WI38 (cell line): ENCODE measurements around the gene SLC2A13.
"Not testable (repeated sequence)": the region's sequence is repeated elsewhere in the genome, so short reads cannot be mapped to it uniquely, and the experiment has no call there.

Source experiments
- H3K4me3 ChIP-seq: 2 replicates; pipeline ENCODE4 v1.5.1; 2011; ENCODE audit warnings: low read depth, mild to moderate bottlenecking, control low read depth, low read length
- TF ChIP-seq, protein P1 (sequence below): IDR thresholded peaks from 2 replicates; pipeline ENCODE4 v1.5.1; 2012; ENCODE audit warnings: low read depth, mild to moderate bottlenecking, control low read depth, low read length

SLC2A13 gene

DNA sequence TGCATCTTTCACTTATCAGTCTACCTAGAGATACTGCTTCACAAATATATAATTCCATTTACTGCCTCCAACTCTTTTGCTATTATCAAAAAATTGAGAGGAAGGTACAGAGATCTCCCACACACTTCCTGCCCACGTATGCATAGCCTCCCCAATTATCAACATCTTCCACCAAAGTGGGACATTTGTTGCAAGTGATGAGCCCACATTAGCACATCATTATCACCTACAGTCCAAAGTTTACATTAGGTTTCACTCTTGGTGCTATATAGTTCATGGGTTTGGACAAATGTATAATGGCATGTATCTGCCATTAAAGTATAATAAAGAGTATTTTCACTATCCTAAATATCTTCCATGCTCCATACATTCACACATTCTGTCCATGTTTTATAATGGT is 66.3 kb downstream of the SLC2A13 start:
- TF ChIP-seq, protein P1, sequence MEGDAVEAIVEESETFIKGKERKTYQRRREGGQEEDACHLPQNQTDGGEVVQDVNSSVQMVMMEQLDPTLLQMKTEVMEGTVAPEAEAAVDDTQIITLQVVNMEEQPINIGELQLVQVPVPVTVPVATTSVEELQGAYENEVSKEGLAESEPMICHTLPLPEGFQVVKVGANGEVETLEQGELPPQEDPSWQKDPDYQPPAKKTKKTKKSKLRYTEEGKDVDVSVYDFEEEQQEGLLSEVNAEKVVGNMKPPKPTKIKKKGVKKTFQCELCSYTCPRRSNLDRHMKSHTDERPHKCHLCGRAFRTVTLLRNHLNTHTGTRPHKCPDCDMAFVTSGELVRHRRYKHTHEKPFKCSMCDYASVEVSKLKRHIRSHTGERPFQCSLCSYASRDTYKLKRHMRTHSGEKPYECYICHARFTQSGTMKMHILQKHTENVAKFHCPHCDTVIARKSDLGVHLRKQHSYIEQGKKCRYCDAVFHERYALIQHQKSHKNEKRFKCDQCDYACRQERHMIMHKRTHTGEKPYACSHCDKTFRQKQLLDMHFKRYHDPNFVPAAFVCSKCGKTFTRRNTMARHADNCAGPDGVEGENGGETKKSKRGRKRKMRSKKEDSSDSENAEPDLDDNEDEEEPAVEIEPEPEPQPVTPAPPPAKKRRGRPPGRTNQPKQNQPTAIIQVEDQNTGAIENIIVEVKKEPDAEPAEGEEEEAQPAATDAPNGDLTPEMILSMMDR, result no peak
- no peak overlapping the region for H3K4me3 ChIP-seq

DNA sequence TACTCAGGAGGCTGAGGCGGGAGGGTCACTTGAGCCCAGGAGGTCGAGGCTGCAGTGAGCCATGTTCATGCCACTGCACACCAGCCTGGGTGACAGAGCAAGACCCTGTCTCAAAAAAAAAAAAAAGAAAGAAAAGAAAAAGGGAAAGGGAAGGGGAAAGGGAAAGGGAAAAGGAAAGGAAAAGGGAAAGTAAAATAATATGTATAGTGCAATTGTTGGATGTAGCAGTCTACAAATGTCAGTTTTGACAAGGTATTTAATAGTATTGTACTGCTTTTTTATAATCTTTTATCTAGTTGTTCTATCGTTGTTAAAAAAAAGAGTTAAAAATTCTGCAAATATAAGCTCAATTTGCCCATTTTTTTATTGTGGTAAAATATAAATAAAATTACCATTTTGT is 67.3 kb downstream of the SLC2A13 start:
- TF ChIP-seq, protein P1, result no peak
- no peak overlapping the region for H3K4me3 ChIP-seq

DNA sequence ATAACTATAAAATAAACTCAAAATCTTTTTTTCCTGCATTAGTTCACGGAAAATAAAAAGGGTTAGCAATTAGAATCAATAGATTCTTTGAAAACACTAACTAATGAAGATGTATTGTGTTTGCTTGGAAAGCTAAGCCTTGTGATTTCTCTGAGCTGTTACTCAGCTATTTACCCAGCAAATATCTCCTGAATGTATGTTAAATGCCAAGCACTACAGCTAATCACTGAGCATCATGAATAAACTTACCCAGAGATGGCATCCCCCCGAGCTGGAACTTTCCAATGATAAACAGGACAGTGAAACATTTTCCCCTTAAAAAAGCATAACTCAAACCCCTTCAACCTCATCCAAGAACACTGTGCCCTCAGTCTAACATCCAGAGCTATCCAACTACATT is 71.2 kb downstream of the SLC2A13 start:
- no peak overlapping the region for H3K4me3 ChIP-seq
- TF ChIP-seq, protein P1, result no peak

DNA sequence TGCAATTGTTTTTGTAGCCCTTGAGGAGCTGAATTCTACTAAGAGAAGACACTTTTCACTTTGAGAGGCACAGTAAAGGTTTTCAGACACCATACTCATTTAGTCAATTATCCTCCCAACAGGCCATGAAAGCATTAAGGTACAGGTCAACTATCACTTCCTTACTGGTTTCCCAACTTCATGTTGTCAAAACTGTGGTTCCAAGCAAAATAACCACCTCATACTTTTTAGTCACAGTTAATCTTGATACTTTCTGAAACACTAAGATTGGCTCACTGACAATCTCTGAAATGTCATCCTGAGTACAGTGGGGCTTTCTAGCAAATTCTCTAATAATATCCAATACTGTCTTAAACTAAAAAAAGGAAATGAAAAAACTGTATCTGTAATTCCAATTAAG is 71.7 kb downstream of the SLC2A13 start:
- TF ChIP-seq, protein P1, result no peak

DNA sequence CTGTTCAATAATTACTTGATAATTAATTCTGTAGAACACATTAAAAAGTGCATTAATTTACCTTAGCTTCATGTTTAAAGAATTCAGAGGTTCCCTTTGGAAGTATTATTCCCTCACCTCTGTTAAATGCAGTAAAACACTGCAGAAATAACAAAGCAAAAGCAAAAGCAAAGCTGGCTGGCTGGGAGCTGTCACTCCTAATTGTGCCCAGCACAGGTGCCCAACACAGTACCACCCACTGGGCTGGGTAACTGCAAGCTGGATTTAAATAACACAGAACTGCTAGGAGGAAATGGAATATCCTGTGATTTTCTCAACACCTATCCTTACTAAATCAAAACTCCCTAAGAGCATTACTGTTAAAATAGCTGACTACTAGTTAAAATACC is 72.6 kb downstream of the SLC2A13 start:
- H3K4me3 ChIP-seq, result no peak overlapping the region
- TF ChIP-seq, protein P1, result no peak

More for the DNA sequence above, 71.7 kb downstream of the SLC2A13 start:
- H3K4me3 ChIP-seq, result no peak overlapping the region

DNA sequence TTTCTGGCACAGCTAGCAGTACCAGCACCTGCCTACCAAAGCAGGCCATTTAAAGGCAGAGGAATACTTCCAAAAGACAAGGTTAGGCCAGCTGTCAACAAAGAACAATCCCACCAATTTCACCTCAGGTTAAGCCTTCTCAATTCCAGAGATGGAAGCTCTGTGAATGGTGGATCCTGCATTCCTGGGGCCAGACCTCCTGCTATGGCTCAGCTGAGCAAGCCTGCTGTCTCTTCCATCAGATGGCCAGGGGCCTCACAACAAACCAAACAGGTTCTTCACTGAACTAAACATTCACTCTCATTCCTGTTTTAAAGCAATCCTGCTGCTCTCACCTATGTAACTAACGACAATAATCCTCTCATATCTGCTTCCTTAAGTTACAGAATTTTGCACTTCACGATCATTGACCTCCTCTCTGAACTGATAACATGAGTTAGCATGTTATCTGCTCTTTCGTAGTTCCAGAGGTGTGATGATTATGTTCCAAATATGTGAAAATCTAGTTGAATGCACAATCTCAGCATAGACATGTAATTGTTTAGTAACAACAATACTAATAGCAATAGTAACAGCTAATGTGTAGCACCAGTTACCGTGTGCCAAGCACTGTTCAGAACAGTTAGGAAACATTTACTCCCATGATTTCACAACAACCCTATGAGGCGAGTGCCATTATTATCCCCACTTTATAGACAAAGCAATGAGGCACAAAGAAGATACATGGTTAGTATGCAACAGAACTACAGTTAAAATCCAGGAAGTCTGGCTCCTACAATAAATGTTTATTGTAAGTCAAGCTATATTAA is 73.2 kb downstream of the SLC2A13 start:
- no peak overlapping the region for H3K4me3 ChIP-seq
- TF ChIP-seq, protein P1, result no peak

DNA sequence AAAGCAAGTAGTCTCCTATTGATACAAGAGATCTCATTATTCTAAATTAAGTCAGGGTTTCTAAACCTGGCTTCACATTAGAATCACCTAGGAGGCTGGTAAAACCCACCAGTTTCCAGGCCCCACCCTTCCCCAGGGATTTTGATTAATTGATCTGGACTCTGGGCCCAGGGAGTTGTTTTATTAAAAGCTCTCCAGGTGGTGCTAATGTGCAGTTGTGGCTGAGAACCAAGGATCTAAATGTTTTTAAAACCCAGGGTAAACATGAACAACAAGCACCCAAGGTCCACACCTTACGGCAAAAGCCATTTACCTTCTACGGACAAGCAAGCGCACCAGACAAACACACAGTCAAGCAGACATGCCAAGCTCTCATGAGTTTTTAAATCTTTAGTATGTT is 73.9 kb downstream of the SLC2A13 start:
- TF ChIP-seq, protein P1, result no peak
- no peak overlapping the region for H3K4me3 ChIP-seq

DNA sequence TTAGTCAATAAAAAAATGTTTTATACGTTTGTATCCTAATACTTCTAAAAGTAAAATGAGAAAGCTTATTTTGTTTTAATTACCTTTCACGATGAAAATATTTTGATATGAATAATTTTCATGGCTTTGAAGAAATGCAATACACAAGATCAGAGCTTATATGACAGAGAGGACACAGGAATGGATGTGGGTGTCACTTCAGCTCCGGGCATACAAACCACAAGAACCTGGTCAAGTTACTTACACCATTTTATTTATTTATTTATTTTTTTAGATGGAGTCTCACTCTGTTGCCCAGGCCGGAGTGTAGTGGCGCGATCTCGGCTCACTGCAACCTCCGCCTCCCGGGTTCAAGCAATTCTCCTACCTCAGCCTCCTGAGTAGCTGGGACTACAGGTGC is 74.9 kb downstream of the SLC2A13 start:
- H3K4me3 ChIP-seq, result not testable (repeated sequence)
